Activated CD4-positive, alpha-beta T cell treated with anti-CD3 and anti-CD28 coated beads, Interleukin-2, amount 50 U/mL, for 24 hours (primary cell): Measurements from ENCODE around the gene ACSL1.

Experiments used
- DNase-seq, 2 donors: peaks; one replicate each; pipeline ENCODE4 v3.0.0-alpha.2; 2020; ENCODE audit warnings: low read depth in 1 of 2, low spot score in 1 of 2

ACSL1 gene

DNA sequence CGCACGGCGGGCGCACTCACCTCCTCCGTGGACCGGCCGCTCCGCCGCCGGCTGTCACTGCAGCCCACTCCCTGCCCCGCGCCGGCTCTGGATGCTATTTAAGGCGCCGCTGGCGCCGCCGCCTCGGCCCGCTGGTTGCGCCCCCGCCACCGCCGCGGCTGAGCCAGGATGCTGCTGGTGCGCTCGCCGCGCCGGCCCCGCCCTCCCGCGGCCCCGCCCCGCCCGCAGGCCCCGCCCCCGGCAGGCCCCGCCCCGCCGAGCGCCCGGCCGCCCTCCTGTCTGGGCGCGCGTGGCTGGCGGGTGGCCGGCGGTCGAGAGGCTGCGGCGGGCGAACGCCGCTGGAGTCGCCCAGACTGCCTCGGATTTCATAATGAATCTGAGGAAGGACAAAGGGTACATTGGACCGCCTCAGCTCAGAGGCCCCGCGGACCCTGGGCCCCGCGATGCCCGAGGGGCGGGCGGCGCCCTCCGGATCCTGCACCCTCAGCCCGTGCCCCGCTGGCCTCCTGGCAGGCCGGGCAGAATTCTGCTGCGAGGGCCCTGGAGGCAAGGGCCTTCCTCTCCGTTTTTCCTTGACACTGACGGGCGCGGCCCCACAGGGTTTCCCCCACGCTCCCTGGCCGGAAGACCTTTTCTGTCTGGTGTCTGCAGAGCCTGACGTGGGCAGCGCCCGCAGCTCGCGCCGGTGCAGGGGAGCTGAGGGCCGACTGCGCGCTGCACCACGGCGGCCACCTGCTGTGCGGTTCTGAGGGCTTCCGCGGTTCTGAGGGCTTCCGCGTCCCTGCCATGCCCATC lies at the start of gene ACSL1:
TSS of gene ACSL1 (minus strand) at position 73 of the 795 bp plus-strand sequence. CDS start 22,454 bp downstream, outside the sequence.
- DNase-seq, result peak; percentile 59 to 61

DNA sequence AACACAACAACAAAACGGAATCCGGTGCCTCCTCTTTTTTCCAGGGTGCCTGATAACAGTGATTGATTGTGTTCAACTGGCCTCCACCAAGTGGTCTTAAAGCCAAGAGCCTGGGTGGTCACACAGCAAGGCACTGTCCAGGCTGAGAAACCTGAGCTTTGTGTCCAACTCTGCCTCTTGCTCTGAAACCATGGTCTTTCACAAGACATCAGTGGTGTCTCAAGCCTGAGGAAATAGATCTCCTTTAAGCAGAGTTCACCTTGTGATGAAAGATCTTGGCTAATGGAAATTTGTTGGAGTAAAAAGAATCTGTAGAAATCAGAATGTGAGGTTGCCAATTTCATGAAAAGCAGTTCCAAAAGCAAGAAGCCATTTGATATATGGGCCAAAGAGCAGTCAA lies 47.3 kb upstream of the ACSL1 start:
- DNase-seq, result no peak

GRCh38 chr4:184870718-184871117 lies 45.0 kb upstream of the ACSL1 start:
- DNase-seq, result no peak

DNA sequence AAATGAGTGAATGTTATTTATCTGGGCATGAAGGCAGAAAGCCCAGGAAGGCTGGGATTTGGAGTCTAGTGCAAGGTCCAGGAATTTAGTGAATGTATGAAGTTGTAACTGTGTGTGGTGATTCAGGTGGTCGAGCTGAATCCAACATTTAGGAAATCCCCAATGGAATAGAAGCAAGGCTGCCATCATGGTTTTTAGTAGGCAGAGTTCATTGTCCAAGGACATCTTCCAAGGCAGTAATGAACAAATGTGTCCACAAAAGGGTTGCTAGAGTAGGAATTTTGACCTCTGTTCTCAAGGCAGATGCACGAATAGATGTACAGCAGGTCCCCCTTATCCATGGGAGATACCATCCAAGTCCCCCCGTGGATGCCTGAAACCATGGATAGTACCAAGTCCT lies 42.9 kb upstream of the ACSL1 start:
- DNase-seq, result no peak

GRCh38 chr4:184863916-184864315 lies 38.1 kb upstream of the ACSL1 start:
- DNase-seq, result no peak

DNA sequence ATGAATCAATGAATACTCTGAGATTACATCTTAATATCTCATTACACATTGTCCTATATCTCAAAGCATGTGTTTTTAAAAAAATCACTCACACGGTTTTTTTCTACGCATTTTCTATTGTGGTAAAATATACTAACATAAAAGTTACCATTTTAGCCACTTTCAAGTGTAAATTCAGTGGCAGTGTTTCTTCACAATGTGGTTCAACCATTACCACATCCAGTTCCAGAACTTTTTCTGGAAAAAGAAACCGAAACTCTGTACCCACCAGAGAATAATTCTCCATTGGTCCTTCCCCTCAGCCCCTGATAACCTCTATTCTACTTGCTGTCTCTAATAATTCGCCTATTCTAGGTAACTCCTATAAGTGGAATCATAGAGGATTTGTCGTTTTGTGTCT lies 35.3 kb upstream of the ACSL1 start:
- no peak for DNase-seq

GRCh38 chr4:184860018-184860779 lies 34.4 kb upstream of the ACSL1 start:
- DNase-seq, result no peak

DNA sequence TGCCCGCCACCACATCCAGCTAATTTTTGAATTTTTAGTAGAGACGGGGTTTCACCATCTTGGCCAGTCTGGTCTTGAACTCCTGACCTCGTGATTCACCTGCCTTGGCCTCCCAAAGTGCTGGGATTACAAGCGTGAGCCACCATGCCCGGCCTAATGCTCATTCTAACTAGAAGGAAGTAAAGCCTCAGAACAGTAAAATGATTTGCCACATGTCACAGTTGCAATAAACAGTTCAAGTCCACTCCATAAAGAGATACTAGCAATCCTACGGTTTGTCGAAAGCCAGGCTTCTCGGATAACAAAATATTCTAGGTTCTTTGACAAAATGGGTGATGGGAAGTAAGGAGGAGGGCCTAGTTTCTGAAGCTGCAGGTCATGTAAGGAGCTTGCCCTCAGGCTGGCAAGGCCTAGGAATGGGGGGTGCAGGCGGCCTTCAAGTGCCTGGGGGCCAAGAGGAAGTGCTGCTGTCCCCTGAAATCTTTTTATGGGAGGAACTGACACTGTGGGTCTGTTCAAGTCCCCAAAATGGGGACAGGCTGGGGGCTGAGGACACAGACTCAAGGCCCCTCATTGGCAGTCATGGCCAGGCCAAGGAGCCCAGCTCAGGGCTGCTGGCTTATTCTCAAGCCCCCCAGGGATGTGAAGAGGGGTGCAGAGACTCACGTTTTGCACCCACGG lies 31.8 kb upstream of the ACSL1 start:
- no peak for DNase-seq

GRCh38 chr4:184856277-184856609 lies 30.5 kb upstream of the ACSL1 start:
- no peak for DNase-seq

DNA sequence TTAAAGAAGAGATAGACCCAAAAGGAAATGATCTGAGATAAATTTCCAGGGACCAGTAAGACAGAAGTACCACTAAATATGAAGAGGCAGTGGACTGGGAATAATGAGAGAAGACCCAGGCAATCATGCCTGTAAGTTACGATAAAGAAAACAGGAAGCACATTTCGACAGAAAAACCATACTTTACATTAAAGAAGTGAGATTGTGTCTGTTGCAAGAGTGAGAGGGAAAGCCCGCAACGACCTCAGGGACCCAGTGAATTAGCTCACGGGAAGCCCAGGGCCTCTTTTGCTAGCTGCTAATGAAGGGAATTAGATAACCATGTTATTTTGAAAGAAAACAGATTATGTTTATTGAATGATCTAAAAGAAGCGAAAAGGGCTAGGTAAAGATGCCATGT lies 28.9 kb upstream of the ACSL1 start:
- no peak for DNase-seq

GRCh38 chr4:184853436-184853835 lies 27.7 kb upstream of the ACSL1 start:
- no peak for DNase-seq

- DNase-seq, result no peak
Observed at GRCh38 chr4:184851886-184852285, 26.1 kb upstream of the ACSL1 start.

GRCh38 chr4:184851200-184851541 lies 25.4 kb upstream of the ACSL1 start:
- DNase-seq, result no peak

DNA sequence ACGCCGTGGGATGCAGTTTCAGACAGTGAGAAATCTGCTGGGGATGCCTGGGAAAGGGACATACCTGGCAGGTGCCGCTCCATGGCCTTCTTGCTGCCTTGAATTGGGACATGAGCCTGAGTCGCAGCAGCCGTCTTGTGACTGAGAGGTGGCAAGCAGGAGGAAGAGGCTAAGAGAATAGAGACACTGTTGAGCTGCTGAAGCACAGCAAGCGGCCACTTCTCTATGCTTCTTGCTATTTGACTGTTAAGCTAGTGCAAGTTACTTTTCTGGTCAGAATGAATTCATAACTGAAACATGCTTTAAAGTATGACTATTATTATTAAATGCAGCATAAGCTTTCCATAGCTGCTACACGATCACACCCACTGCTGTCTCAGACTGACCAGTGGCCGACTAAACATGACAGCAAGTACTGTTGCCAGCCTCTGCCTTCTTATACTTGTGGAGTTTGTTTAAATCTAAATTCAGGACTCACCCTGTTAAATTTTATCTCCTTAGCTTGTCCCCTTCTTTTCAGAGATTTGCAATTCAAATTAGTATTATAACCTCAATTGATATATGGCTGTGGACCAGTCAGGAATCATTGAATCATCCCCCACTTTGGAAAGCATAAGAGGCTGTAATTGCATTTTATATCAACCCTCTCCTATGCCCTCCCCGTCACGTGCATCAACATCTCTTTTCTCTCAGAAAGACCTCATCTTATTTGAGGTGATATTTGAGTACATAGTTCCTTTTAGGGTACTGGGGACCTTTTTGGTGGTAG lies 24.8 kb upstream of the ACSL1 start:
- no peak for DNase-seq

- no peak for DNase-seq
Observed at GRCh38 chr4:184850018-184850417, 24.2 kb upstream of the ACSL1 start.

DNA sequence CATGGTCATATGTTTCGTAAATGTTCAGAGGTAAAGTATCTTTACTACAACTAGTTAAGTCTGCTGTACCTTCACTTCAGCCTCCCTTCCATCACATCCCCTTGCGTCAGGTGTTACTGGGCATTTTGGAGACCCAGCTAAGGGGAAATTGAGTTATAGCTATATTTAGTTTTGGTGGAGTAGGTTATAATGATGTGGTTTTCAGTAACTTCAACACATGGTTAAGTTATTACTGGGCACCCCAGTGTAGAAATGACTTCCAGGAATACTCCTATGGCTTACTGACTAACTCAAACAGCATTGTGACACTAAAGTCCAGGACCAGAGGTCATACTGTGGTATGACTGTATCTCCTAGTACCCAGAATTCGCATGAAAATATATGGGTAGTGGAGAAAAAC lies 23.4 kb upstream of the ACSL1 start:
- DNase-seq, result no peak

- DNase-seq, result no peak
Observed at GRCh38 chr4:184848510-184848909, 22.7 kb upstream of the ACSL1 start.

GRCh38 chr4:184846531-184846930 lies 20.8 kb upstream of the ACSL1 start:
- DNase-seq, result no peak

- DNase-seq, result no peak
Observed at GRCh38 chr4:184845367-184846021, 19.7 kb upstream of the ACSL1 start.

- no peak for DNase-seq
Observed at GRCh38 chr4:184844742-184845141, 19.0 kb upstream of the ACSL1 start.

DNA sequence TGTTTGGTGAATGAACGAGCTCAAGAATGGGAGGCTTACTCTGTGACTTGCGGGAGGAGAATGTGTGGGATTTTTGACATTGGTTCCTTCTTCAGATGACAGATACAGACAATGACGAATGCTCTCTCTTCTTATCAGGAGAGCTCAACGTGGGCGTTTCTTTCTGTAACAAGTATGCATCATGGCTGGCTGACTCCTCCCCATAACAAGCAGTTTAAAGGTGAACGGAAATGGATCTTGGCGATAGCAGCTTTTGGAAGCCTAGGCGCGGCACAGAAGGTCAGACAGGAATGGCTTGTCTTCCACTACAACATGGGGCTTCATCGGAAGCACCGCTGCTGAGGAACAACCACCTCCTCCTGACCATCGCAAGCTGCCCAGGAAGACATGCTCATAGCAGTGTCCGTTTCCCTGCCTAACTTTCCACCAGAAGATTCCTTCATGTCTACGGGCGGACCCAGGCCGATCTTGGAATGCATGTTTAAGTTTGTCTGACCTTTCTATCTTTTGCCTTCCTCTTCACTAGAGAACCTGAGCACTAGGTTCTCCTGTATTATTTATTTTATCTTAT lies 18.3 kb upstream of the ACSL1 start:
- no peak for DNase-seq
